GM10248 (cell line): ENCODE data around the gene VPS37D.

Experiments
- CTCF ChIA-PET: fragments of 300-600 bp; sonication (Branson Sonifier 250); formaldehyde crosslinking; extraction: SDS; loops from one replicate; lab custom pipeline; 2021; ENCODE audit warnings: antibody characterized with exemption; lab: Yijun Ruan, JAX
- POLR2A ChIA-PET: fragments of 350-650 bp; sonication (Branson Sonifier 250); formaldehyde crosslinking; extraction: SDS; loops from one replicate; lab custom pipeline; 2020; ENCODE audit warnings: antibody characterized with exemption; lab: Yijun Ruan, JAX
- DNase-seq: peaks from one replicate; pipeline ENCODE4 v3.0.0; 2012; ENCODE audit errors: extremely low spot score
- TF ChIP-seq, protein P1 (sequence below): IDR thresholded peaks from 2 replicates; pipeline ENCODE4 v1.5.1; 2012; ENCODE audit warnings: mild to moderate bottlenecking, low read depth; ENCODE audit errors: extremely low read depth, missing control alignments, control extremely low read depth

The VPS37D gene

DNA sequence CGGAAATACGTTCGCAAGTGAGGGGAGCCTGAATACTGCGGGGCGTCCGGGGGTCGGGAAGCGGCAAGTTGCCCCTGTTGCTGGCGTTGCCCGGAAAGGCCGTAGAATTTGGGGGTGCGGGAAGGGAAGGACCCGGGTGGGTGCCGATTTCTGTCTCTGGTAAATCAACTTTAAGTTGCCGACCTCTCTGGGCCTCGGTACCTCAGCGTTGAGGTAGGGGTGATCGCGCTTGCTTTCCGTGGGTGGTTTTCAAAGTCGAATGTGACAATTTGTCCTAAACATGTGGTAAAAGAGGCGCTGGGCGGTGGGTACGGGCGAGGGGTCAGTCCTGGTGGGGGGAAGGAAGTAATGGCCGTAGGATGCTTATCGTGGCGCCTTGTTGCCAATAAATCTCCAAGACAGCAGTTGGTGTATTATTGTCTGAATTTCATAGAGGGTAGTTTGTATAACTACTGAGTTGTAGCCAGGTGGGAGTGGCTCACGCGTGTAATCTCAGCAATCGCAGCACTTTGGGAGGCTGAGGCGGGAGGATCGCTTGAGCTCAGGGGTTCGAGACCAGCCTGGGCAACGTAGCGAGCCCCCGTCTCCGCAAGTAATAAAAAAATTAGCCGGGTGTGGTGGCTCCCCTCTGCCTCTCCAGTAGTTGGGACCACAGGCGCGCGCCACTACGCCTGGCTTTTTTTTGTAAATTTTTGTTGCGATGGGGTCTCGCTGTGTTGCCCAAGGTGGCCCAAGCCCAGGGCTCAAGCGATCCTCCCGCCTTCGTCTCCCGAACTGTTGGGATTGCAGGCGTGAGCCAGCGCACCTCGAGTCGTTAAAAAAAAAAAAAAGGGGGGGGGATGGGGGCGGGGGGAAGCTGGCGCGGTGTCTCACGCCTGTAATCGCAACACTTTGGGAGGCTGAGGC, 16.4 kb downstream of the VPS37D start:
- ChIA-PET CTCF (interaction anchor here (0.8 to 0.9 kb wide), 3 partner anchors 9 to 77 kb away, joined by 3 read pairs; no protein-coding TSS in a partner anchor), POLR2A (interaction anchor here (1.0 kb wide), 2 partner anchors 13 to 17 kb away, joined by 3 to 5 read pairs; no protein-coding TSS in a partner anchor)

DNA sequence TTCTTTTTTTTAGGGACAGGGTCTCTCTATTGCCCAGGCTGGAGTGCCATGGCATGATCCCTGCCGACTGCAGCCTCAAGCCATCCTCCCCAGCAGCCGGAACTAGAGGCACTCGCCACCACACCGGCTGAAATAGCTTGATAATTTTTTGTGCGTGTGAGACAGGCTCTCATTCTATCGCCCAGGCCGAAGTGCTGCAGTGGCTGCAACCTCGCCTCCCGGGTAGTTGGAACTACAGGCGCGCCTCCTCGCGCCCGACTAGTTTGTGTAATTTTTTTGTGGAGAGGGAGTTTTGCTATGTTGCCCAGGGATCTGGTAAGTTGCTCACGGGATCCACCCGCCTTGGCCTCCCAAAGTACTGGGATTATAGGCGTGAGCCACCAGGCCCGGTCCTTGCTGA, 17.7 kb downstream of the VPS37D start:
- DNase-seq = no peak
- ChIA-PET CTCF (no interaction called here), POLR2A (no interaction called here)
- TF ChIP-seq, protein P1, sequence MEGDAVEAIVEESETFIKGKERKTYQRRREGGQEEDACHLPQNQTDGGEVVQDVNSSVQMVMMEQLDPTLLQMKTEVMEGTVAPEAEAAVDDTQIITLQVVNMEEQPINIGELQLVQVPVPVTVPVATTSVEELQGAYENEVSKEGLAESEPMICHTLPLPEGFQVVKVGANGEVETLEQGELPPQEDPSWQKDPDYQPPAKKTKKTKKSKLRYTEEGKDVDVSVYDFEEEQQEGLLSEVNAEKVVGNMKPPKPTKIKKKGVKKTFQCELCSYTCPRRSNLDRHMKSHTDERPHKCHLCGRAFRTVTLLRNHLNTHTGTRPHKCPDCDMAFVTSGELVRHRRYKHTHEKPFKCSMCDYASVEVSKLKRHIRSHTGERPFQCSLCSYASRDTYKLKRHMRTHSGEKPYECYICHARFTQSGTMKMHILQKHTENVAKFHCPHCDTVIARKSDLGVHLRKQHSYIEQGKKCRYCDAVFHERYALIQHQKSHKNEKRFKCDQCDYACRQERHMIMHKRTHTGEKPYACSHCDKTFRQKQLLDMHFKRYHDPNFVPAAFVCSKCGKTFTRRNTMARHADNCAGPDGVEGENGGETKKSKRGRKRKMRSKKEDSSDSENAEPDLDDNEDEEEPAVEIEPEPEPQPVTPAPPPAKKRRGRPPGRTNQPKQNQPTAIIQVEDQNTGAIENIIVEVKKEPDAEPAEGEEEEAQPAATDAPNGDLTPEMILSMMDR = no peak

More for the DNA sequence above, 16.4 kb downstream of the VPS37D start:
- DNase-seq = no peak
- TF ChIP-seq, protein P1 = no peak

DNA sequence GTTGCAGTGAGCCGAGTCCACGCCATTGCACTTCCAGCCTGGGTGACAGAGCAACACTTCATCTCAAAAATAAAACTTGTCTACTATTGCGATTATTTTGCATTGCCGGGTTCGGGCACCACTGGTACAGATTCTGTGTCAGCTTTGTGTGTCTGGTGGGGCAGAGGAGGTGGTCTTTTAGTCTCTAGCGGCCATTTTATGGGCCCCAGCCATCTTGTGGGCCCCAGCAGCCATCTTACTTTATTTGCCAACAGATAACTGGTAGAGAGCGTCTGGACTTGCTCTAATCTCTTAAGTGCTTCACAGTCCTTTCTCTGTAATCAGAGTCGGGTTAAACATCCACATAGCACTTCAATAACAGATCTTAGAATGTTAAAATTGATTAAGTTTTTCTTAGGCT, 20.7 kb downstream of the VPS37D start:
- no peak for DNase-seq
- TF ChIP-seq, protein P1 = no peak
- CTCF ChIA-PET = no interaction called here
- POLR2A ChIA-PET = no interaction called here

DNA sequence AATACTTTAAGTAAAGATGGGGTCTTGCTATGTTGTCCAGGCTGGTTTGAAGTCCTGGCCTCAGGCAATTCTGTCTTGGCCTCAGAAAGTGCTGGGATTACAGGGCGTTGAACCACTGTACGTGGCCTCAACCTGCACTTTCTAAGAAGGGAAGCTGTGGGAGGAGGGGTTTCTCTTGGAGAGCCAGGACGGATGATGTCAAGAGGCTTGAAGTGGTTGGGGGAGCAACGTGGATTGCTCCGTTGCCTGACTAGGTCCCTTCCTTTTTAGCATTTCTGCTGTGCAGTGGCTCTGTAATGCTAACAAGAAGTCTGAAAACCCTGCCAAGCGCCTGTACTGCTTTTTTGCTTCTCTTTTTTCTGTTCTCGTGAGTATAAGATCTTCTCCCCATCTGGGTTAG, 23.0 kb downstream of the VPS37D start:
- TF ChIP-seq, protein P1 = no peak
- ChIA-PET POLR2A (interaction anchor here (1.1 kb wide), 1 partner anchor 13 kb away, joined by 3 read pairs; no protein-coding TSS in a partner anchor), CTCF (interaction anchor here (1.0 to 1.4 kb wide), 2 partner anchors 44 to 84 kb away, joined by 3 to 4 read pairs; no protein-coding TSS in a partner anchor)

DNA sequence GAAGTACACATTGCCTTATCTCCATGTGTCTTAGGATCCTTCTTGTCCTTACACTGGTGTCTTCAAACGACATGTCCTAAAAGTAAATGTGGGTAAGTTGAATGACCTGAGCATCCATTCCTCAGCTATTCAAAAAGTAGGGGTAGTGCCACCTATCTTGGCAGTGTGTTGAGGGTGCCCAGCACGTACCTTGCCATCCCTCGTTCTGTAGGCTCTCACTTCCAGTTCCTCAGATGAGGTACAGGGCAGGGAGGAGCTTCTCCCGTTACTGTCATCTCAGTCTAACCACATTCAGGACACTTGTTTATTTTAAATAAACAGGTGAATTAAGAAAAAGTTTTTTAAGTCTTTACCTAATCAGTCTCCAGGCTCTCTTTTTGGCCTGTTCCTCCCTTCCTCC, 28.7 kb downstream of the VPS37D start:
- TF ChIP-seq, protein P1 = no peak
- POLR2A ChIA-PET = interaction anchor here (1.8 kb wide), 1 partner anchor 13 kb away, joined by 5 read pairs; the partner anchor contains the start of genes BUD23 and DNAJC30
- CTCF ChIA-PET = interaction anchor here (0.6 to 1.5 kb wide), 3 partner anchors 9 to 91 kb away, joined by 3 to 5 read pairs (median 3); no protein-coding TSS in a partner anchor

More for the DNA sequence above, 23.0 kb downstream of the VPS37D start:
- no peak for DNase-seq

DNA sequence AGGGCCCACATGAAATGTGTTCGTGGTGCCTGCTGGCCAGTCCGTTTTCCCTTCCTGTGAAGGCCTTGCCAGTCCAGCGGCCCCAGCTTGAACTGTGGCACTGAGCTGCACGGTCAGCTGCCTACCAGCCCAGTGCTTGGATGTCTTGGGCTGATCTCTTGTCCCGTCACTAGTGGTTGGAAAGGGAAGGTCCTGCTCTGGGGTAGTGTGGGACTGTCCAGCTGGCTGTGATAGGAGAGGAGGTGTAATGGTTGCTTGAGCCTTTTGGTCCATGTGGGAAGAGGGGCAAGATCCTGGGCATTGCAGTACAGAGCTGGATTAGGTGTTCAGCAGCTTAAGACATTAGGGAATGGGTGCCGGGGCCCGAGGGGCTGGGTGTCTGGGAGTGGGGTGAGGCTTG, 30.8 kb downstream of the VPS37D start:
- POLR2A ChIA-PET = interaction anchor here (0.6 to 0.7 kb wide), 2 partner anchors 28 to 93 kb away, joined by 4 read pairs; no protein-coding TSS in a partner anchor
- TF ChIP-seq, protein P1 = no peak
- DNase-seq = no peak
- CTCF ChIA-PET = interaction anchor here (0.9 to 1.0 kb wide), 3 partner anchors 21 to 53 kb away, joined by 3 read pairs; partner anchors contain the start of gene STX1A

More for the DNA sequence above, 28.7 kb downstream of the VPS37D start:
- no peak for DNase-seq
